GM12873 (cell line): Measurements from ENCODE around the gene NPC1.

Experiments
- CTCF ChIP-seq: IDR thresholded peaks from 2 replicates; pipeline ENCODE4 v1.5.1; 2012; ENCODE audit warnings: low read depth, mild to moderate bottlenecking, moderate library complexity, low read length, control low read depth; ENCODE audit not compliant: insufficient read depth; ENCODE audit errors: missing control alignments

The NPC1 gene

GRCh38 chr18:23526501-23527063, 59.7 kb downstream of the NPC1 start:
- no peak for TF ChIP-seq CTCF

GRCh38 chr18:23524213-23524707, 62.0 kb downstream of the NPC1 start:
- TF ChIP-seq CTCF: no peak

GRCh38 chr18:23523429-23524212, 62.7 kb downstream of the NPC1 start:
- TF ChIP-seq CTCF: no peak

- no peak for TF ChIP-seq CTCF
These were observed 64.4 kb downstream of the NPC1 start for GRCh38 chr18:23521907-23522306.

GRCh38 chr18:23521271-23521670, 65.0 kb downstream of the NPC1 start:
- no peak for TF ChIP-seq CTCF

GRCh38 chr18:23519734-23520133, 66.6 kb downstream of the NPC1 start:
- no peak for TF ChIP-seq CTCF

GRCh38 chr18:23515911-23516546, 70.3 kb downstream of the NPC1 start:
- peak; percentile 98 for TF ChIP-seq CTCF
